ENCODE measurements around the gene MOB1B.

GRCh38 chr4:70932984-70933383 lies 30.8 kb downstream of the MOB1B start:
- TF ChIP-seq SIN3A (IDR thresholded peaks at IDR 0.05; ENCODE audit: low read depth) (no peak), CTCF (IDR thresholded peaks at IDR 0.05 in 2 of 3, conservative IDR thresholded peaks at IDR 0.05 in 1 of 3; ENCODE audit: borderline replicate concordance in 1 of 3, insufficient read depth in 1 of 3, low read depth in 2 of 3, low read length in 2 of 3) (no peak), POLR2A (IDR thresholded peaks at IDR 0.05; ENCODE audit: borderline replicate concordance, extremely low read depth, insufficient read depth, insufficient read length) (no peak), JUND (IDR thresholded peaks at IDR 0.05) (no peak), ELF1 (IDR thresholded peaks at IDR 0.05; ENCODE audit: borderline replicate concordance, low read depth) (no peak)

All from HCT116 (cell line).